GM18519 (cell line): ENCODE measurements around the gene TTN.
A peak's percentile ranks its signal among the peaks of the same experiment; 100 is the strongest.

ENCODE experiments used
- ATAC-seq: cut with Tn5 transposase; IDR thresholded peaks from one replicate; pipeline ENCODE4 v1.9.1; 2021; ENCODE audit warnings: mild to moderate bottlenecking, moderate library complexity; ENCODE audit not compliant: unreplicated experiment, low FRiP score

TTN gene

GRCh38 chr2:178506949-178507348, 300.3 kb downstream of the TTN start:
- ATAC-seq = no peak

DNA sequence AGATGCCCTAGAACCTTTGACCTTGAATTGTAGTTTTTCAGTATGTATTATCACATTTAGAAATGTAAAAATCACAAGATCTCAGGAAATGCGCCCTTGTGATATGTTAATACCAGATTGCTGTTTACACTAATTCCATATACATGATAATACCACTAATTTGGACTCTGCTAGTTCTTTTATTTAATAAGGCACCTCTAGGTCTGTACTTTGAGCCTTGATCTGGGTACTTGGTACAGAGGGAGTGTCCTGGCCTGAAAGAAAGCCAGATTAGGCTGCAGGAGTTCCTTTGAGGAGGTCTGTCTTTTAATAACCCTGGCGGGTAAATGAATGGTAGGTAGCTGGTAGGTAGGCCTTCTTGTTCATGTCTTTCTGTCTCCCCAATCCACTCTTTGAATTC, 300.7 kb downstream of the TTN start:
- no peak for ATAC-seq

DNA sequence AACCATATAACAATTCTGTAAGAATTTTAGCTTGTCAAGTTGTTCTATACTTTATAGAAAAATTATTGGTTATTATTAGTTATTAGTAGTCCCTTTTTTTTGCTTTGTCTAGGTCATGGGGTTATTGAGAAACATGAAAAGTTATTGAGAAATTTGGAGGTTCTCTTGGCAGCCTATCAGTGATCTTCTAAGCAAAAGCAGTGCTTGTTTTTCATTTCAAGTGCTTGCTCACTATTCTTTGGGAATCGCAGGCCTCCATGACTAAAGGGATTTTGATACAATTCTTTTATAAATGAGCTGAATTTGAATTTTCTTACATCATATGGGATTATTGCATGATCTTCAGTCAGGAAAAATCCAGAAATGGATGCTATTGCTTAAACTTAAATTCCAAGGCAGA, 301.1 kb downstream of the TTN start:
- no peak for ATAC-seq

DNA sequence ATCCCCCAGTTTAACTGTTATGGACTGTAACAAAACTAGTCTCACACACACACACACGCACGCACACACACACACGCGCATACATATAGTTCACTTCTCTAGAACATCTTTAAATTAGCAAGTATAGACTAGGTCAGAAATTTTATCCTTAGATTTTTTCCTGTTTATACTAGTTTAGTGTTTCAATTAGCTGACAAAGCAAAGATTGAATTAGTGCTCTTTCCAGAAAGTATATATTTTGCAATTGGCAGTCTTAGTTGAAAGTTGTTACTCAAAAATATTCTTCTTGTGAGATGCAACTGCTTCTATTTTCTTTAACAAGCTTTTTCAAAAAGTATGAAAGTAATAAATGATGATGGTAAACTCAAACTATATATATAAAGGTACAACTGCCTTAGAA, 304.5 kb downstream of the TTN start:
- ATAC-seq = no peak

- no peak for ATAC-seq
These were observed 307.6 kb downstream of the TTN start for GRCh38 chr2:178499640-178500039.

- peak; percentile 73 for ATAC-seq
These were observed 309.1 kb downstream of the TTN start for GRCh38 chr2:178498137-178498536.

GRCh38 chr2:178496049-178496448, 311.2 kb downstream of the TTN start:
- no peak for ATAC-seq

DNA sequence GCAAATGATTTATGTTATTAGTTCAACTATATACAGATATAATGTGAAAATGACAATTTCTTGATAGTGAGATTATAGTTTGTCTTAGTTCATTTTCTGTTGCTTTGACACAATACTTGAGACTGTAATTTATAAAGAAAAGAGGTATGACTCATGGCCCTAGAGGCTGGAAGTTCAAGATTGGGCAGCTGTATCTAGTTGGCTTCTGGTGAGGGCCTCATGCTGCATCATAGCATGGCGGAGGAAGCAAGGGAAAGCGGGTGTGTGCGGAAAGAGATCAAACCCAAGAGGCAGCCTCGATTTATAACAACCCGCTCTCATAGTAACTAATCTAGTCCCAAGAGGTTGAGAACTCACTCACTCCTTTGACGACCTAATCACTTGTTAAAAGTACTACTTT, 315.6 kb downstream of the TTN start:
- ATAC-seq = no peak

- no peak for ATAC-seq
These were observed 321.9 kb downstream of the TTN start for GRCh38 chr2:178485356-178485755.

DNA sequence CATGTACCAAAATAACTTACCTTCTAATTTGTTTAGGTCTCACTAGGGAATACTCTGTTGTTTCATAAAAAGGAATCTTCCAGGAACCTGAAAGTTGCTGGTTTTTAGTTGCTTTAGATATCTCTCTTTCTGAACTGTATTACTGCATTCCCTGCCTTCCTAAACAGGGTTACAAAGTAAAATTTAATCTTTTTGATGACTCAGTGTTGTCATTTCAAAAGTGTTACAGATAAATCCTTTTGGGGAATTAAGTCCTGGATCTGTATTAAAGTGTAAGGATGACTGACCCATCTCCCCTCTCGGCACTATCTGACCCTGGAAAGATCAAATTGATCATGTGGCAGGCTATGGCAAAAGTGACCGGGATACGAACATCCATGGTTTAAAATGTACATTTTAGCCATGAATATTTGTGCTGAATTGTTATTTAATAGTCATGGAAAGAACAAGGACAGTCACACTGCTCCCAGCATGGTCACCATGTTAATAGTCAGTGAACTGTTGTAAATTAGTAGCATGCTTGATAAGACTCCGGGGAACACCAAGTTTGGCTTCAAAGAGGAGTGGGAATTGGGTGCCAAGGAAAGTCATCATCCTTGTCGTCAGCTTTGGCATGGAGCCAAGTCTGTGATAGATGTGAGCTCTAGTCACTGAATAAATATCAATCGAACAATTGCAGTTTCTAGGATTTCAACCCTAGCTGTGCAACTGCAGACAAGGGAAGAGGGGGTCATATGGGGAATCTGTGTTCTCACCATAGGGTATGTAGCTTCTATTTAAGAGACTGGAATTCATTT, 322.8 kb downstream of the TTN start:
- no peak for ATAC-seq

- ATAC-seq = no peak
These were observed 324.8 kb downstream of the TTN start for GRCh38 chr2:178482437-178482836.

DNA sequence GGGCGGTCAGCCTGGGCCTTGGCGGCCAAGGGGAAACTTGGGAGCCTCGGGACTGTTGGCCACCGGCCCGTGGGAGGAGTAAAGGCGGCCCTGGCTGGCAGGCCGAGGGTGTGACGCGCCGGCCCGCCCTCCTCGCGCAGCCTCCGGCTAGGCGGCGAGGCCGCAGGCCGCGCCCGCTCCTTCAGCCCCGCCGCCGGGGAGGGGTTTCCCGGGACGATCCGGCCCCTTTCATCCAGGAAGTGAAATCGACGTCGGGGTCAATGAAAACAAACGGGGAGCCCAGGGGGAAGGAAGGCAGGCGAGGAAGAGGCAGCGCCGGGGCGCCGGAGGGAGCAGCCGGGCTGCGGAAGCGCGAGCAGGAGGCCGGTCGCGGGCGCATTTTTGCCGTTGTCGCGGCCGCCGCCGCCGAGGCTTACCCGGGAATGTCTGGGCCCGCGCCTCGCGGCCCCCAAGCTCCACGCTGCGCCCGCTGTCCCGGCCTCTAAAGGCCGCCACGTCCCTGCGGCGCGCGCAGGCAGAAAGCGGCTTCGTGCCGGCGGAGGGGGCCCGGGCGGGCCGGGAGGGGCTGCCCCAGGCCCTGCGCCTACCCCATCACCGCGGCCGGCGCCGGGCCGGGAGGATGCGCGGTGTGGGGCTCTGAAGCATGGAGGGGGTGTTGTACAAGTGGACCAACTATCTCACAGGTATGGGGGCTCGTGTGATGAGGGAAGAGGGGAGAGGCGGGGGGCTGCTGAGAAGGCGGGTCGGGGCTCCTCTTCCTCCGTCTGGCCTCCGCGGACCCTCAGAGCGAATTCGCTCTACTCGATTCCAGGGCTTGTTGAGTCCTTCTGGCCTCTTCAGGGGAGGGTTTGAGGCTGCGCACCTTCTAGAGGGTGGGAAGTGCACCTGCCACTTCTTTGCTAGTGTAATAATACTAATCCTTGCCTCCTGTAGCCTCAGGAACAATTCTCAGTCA, 326.7 kb downstream of the TTN start, which contains the start of gene PLEKHA3:
TSS of gene PLEKHA3 (plus strand) at position 231 of the 955 bp plus-strand sequence. CDS start at position 644, 413 bp downstream.
- peak; percentile 50 for ATAC-seq

DNA sequence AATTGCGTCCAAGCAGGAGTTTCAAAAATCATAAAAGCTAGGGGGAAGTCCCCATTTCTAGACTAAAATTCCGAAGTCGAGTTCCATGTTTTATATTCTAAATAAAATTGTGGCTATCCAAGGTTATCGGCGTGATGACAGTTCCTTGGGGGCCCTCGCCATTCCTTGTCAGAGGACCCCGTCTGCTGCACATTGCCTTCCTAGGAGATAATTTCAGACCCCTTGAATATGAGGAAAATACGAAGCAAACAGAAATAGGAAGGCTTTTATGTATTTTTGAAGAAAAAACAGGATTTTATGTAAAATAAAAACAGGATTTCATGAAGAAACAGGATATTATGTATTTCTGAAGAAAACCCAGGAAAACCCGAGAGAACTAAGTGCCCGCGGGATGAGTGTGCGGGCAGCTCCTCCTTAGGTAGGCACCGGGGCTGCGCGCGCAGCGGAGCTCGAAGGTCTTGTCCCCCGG, 327.4 kb downstream of the TTN start:
- no peak for ATAC-seq

DNA sequence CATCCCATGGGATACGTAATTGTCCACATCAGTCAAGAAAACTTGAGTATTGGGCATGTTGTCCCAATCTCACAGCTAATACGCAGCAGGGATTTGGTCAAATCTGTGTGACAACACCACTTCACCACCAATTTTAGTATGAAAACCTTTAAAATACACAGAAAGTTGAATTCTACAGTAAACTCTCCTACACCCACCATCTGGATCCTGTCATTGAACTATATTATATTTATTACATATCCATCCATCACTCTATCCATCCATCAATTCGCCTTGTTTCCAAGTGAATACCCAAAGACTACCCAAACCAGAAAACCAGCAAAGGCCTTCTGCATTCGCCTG, 328.0 kb downstream of the TTN start:
- no peak for ATAC-seq

- peak; percentile 37 for ATAC-seq
These were observed 328.6 kb downstream of the TTN start, which contains the start of gene FKBP7 for GRCh38 chr2:178478439-178479274. Gene FKBP7 (minus strand): TSS chr2:178478600. CDS start chr2:178478499, 101 bp downstream.

- no peak for ATAC-seq
These were observed 329.1 kb downstream of the TTN start for GRCh38 chr2:178478130-178478438.

GRCh38 chr2:178477443-178478129, 329.6 kb downstream of the TTN start:
- ATAC-seq = no peak

- ATAC-seq = no peak
These were observed 330.7 kb downstream of the TTN start for GRCh38 chr2:178476477-178476876.
